Parathyroid adenoma (tissue), 2 donors: ENCODE measurements around the gene CASP8AP2.

Source experiments
- H2AFZ ChIP-seq: fragments of 300-600 bp; sonication (generic); one replicate; pipeline ENCODE4 v1.7.0; 2017; ENCODE audit warnings: antibody characterized with exemption, mild to moderate bottlenecking
- H3K27ac ChIP-seq: fragments of 300-600 bp; sonication (generic); one replicate; pipeline ENCODE4 v1.7.0; 2017
- H3K27me3 ChIP-seq: fragments of 300-600 bp; sonication (generic); one replicate; pipeline ENCODE4 v1.7.0; 2017; ENCODE audit warnings: low read length; ENCODE audit not compliant: control insufficient read depth, insufficient read depth
- H3K36me3 ChIP-seq: fragments of 300-600 bp; sonication (generic); one replicate; pipeline ENCODE4 v1.7.0; 2017; ENCODE audit warnings: low read length; ENCODE audit not compliant: control insufficient read depth, insufficient read depth
- H3K4me1 ChIP-seq: fragments of 300-600 bp; sonication (generic); one replicate; pipeline ENCODE4 v1.7.0; 2017; ENCODE audit warnings: control low read depth
- H3K4me2 ChIP-seq: fragments of 300-600 bp; sonication (generic); one replicate; pipeline ENCODE4 v1.7.0; 2017; ENCODE audit warnings: low read length
- H3K4me3 ChIP-seq: fragments of 300-600 bp; sonication (generic); one replicate; pipeline ENCODE4 v1.7.0; 2017; ENCODE audit warnings: low read depth, low read length
- H3K79me2 ChIP-seq: fragments of 300-600 bp; sonication (generic); one replicate; pipeline ENCODE4 v1.7.0; 2017; ENCODE audit warnings: control low read depth
- H3K9ac ChIP-seq: fragments of 300-600 bp; sonication (generic); one replicate; pipeline ENCODE4 v1.7.0; 2017; ENCODE audit warnings: mild to moderate bottlenecking
- H3K9me3 ChIP-seq: fragments of 300-600 bp; sonication (generic); one replicate; pipeline ENCODE4 v1.7.0; 2017; ENCODE audit warnings: low read length; ENCODE audit not compliant: control insufficient read depth
- CTCF ChIP-seq: fragments of 300-600 bp; sonication (generic); IDR thresholded peaks from one replicate; pipeline ENCODE4 v1.7.0; 2017; ENCODE audit warnings: antibody characterized with exemption, mild to moderate bottlenecking
- donor health status: primary hyperparathyroidism.

The CASP8AP2 gene

GRCh38 chr6:89859744-89860143 is 30.1 kb downstream of the CASP8AP2 start:
- Histone ChIP-seq H3K36me3 (no peaks in the 10 kb centered on the region), H3K9ac (no peak overlapping the region), H3K4me2 (no peak overlapping the region), H3K4me3 (no peak overlapping the region), H2AFZ (no peak overlapping the region), H3K79me2 (no peaks in the 10 kb centered on the region), H3K27ac (no peak overlapping the region), H3K9me3 (no peaks in the 10 kb centered on the region), H3K4me1 (no peaks in the 10 kb centered on the region), H3K27me3 (no peaks in the 10 kb centered on the region)
- TF ChIP-seq CTCF = no peak

GRCh38 chr6:89862273-89862672 is 32.6 kb downstream of the CASP8AP2 start:
- H3K36me3 ChIP-seq = no peaks in the 10 kb centered on the region
- H2AFZ ChIP-seq = no peak overlapping the region
- H3K4me3 ChIP-seq = no peak overlapping the region
- H3K4me1 ChIP-seq = no peaks in the 10 kb centered on the region
- H3K9me3 ChIP-seq = no peaks in the 10 kb centered on the region
- no peak overlapping the region for H3K27ac ChIP-seq
- no peaks in the 10 kb centered on the region for H3K79me2 ChIP-seq
- no peak overlapping the region for H3K4me2 ChIP-seq
- no peak for TF ChIP-seq CTCF
- no peak overlapping the region for H3K9ac ChIP-seq
- H3K27me3 ChIP-seq = no peaks in the 10 kb centered on the region

- no peaks in the 10 kb centered on the region for H3K9me3 ChIP-seq
- H3K27ac ChIP-seq = no peak overlapping the region
- H3K4me3 ChIP-seq = no peak overlapping the region
- TF ChIP-seq CTCF = no peak
- H2AFZ ChIP-seq = no peak overlapping the region
- H3K36me3 ChIP-seq = no peaks in the 10 kb centered on the region
- no peaks in the 10 kb centered on the region for H3K79me2 ChIP-seq
- no peak overlapping the region for H3K9ac ChIP-seq
- H3K27me3 ChIP-seq = no peaks in the 10 kb centered on the region
- H3K4me2 ChIP-seq = no peak overlapping the region
- H3K4me1 ChIP-seq = no peaks in the 10 kb centered on the region
Observed at GRCh38 chr6:89862698-89863097, 33.0 kb downstream of the CASP8AP2 start.

GRCh38 chr6:89866024-89866678 is 36.5 kb downstream of the CASP8AP2 start:
- no peak overlapping the region for H2AFZ ChIP-seq
- H3K27ac ChIP-seq = no peak overlapping the region
- no peaks in the 10 kb centered on the region for H3K79me2 ChIP-seq
- H3K36me3 ChIP-seq = no peaks in the 10 kb centered on the region
- no peaks in the 10 kb centered on the region for H3K4me1 ChIP-seq
- no peak for TF ChIP-seq CTCF
- no peaks in the 10 kb centered on the region for H3K9me3 ChIP-seq
- H3K4me2 ChIP-seq = no peak overlapping the region
- H3K9ac ChIP-seq = no peak overlapping the region
- no peaks in the 10 kb centered on the region for H3K27me3 ChIP-seq
- H3K4me3 ChIP-seq = no peak overlapping the region

- Histone ChIP-seq H3K4me1 (no peaks in the 10 kb centered on the region), H2AFZ (no peak overlapping the region), H3K4me2 (no peak overlapping the region), H3K36me3 (no peaks in the 10 kb centered on the region), H3K9ac (no peak overlapping the region), H3K27ac (no peak overlapping the region), H3K27me3 (no peaks in the 10 kb centered on the region), H3K9me3 (no peaks in the 10 kb centered on the region), H3K4me3 (no peak overlapping the region), H3K79me2 (no peaks in the 10 kb centered on the region)
- TF ChIP-seq CTCF = no peak
Observed at GRCh38 chr6:89873721-89874120, 44.0 kb downstream of the CASP8AP2 start.
